ENCODE results near the gene GCLC. TPM values are rescaled to one million over a fixed set of nuclear protein-coding genes. Genes with fewer than 3 reads are reported as not detected.

Gene GCLC
- total and polyA plus RNA-seq, 8 donors: 9.3 to 176 (median 53.9) TPM

DNA sequence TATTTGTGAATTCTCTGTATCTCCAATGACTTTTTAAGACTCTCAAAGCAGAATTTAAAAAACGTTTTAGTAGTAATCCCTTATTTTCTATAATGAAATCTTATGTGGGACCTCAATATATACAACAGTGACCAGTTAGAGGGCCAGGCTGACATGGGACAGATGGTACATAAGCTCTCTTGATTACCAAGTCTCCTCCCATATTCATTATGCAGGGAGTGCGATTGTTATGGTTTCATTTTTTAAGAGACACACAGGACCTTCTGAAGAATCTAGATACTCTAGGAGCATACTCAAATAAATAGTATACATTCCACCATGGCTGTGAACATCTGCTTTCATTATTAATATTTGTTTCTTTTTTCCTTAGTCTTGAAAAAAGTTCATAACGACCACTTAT is 43.5 kb downstream of the GCLC start:
- TF ChIP-seq, protein P1, sequence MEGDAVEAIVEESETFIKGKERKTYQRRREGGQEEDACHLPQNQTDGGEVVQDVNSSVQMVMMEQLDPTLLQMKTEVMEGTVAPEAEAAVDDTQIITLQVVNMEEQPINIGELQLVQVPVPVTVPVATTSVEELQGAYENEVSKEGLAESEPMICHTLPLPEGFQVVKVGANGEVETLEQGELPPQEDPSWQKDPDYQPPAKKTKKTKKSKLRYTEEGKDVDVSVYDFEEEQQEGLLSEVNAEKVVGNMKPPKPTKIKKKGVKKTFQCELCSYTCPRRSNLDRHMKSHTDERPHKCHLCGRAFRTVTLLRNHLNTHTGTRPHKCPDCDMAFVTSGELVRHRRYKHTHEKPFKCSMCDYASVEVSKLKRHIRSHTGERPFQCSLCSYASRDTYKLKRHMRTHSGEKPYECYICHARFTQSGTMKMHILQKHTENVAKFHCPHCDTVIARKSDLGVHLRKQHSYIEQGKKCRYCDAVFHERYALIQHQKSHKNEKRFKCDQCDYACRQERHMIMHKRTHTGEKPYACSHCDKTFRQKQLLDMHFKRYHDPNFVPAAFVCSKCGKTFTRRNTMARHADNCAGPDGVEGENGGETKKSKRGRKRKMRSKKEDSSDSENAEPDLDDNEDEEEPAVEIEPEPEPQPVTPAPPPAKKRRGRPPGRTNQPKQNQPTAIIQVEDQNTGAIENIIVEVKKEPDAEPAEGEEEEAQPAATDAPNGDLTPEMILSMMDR (IDR thresholded peaks at IDR 0.05): no peak
- no peak for TF ChIP-seq POLR2A (IDR thresholded peaks at IDR 0.05)
- TF ChIP-seq POLR2AphosphoS5 (IDR thresholded peaks at IDR 0.05): no peak
- no peak for TF ChIP-seq EP300 (IDR thresholded peaks at IDR 0.05)
- H3K9me3 ChIP-seq: no peaks in the 10 kb centered on the region
- peaks cover 38 to 88% (median 83%) of the 10 kb centered on the region in 4 donors for H3K36me3 ChIP-seq
- H3K4me1 ChIP-seq: peaks cover 0 to 15% (median 10%) of the 10 kb centered on the region in 4 donors
- DNase-seq: peak in 1 of 2 donors; percentile 26
- H3K27ac ChIP-seq: no peak overlapping the region
- no peak overlapping the region for H3K4me3 ChIP-seq
- intact Hi-C loops (cut with DNase I; ENCODE audit: low total_unique reads): loop anchor here (10.0 kb wide), 1 partner anchor 303 kb away; no protein-coding TSS in a partner anchor
- H3K27me3 ChIP-seq: no peaks in the 10 kb centered on the region
- 61 to 66% (median 63%) methylated on average over 3 of the region's 3 CpGs for WGBS, 5 donors

DNA sequence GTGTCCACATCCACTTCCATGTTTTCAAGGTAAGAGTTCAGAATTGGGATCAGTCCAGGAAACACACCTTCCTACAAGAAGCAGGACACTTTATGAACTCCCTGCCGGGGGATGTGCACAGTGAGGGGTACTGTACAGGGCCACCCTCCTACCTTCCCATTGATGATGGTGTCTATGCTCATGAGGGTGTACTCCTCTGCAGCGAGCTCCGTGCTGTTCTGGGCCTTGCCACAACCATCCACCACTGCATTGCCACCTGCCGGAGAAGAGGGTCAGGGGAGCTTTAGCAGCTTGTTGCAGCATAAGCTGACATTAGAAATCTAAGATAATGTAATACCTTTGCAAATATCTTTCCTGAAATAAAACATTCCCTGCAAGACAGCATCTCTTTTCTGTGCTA is 44.8 kb downstream of the GCLC start:
- Histone ChIP-seq H3K27ac (no peak overlapping the region), H3K4me3 (no peak overlapping the region), H3K9me3 (no peaks in the 10 kb centered on the region), H3K4me1 (peaks cover 0 to 27% (median 10%) of the 10 kb centered on the region in 4 donors), H3K36me3 (peaks cover 34 to 74% (median 69%) of the 10 kb centered on the region in 4 donors), H3K27me3 (no peaks in the 10 kb centered on the region)
- WGBS, 5 donors: 88 to 96% (median 93%) methylated on average over 4 of the region's 4 CpGs
- no peak for DNase-seq
- intact Hi-C loops (cut with DNase I; ENCODE audit: low total_unique reads): loop anchor here (10.0 kb wide), 1 partner anchor 305 kb away; no protein-coding TSS in a partner anchor
- no peak for TF ChIP-seq EP300 (IDR thresholded peaks at IDR 0.05)
- TF ChIP-seq POLR2AphosphoS5 (IDR thresholded peaks at IDR 0.05): no peak
- TF ChIP-seq, protein P1 (IDR thresholded peaks at IDR 0.05): no peak
- no peak for TF ChIP-seq POLR2A (IDR thresholded peaks at IDR 0.05)

DNA sequence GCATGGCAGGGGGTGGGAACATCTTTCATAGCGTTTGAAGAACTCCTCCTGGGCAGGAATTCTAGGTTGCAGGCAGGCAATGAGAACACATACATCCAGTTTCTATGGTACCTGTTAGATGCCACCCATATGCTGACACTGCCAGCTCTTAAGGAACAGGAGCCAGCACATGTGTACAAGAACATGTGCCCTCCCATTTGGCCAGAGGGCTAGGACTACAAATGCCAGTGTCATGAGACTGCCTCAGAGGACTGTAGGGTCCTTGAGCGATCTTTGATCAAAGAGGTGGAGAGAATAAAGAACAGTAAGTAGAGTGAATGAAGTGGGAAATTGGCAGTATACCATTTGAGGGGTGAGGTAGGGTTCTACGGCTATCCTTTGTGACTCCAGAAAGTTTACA is 45.8 kb downstream of the GCLC start:
- TF ChIP-seq EP300 (IDR thresholded peaks at IDR 0.05): no peak
- no peak for TF ChIP-seq POLR2A (IDR thresholded peaks at IDR 0.05)
- TF ChIP-seq, protein P1 (IDR thresholded peaks at IDR 0.05): no peak
- H3K36me3 ChIP-seq: peaks cover 25 to 64% (median 59%) of the 10 kb centered on the region in 4 donors
- 94 to 98% (median 95%) methylated on average over 3 of the region's 3 CpGs for WGBS, 5 donors
- H3K9me3 ChIP-seq: no peaks in the 10 kb centered on the region
- H3K27me3 ChIP-seq: no peaks in the 10 kb centered on the region
- H3K4me1 ChIP-seq: peaks cover 0 to 32% (median 11%) of the 10 kb centered on the region in 4 donors
- intact Hi-C loops (cut with DNase I; ENCODE audit: low total_unique reads): loop anchor here (5.0 kb wide), 2 partner anchors 153 to 233 kb away; no protein-coding TSS in a partner anchor
- no peak overlapping the region for H3K27ac ChIP-seq
- no peak for DNase-seq
- no peak overlapping the region for H3K4me3 ChIP-seq

DNA sequence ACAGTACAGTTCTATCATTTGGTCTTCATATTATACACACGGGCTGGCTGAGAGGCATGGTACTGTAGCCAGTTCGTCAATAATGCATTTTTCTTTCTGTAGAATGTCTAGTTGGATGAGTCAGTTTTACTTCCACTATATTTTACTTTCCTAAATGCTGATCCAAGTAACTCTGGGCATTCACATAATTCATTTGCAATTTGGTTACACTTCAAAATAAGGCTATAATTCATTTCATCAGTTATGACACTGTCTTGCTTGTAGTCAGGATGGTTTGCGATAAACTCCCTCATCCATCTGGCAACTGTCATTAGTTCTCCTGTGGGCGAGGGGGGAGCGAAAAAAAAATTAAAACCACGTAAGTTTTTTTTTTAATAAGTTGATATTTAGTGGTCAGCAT is 46.3 kb downstream of the GCLC start:
- no peaks in the 10 kb centered on the region for H3K27me3 ChIP-seq
- H3K4me1 ChIP-seq: peaks cover 0 to 36% (median 14%) of the 10 kb centered on the region in 4 donors
- intact Hi-C loops (cut with DNase I; ENCODE audit: low total_unique reads): loop anchor here (5.0 kb wide), 2 partner anchors 154 to 234 kb away; no protein-coding TSS in a partner anchor
- no peak overlapping the region for H3K27ac ChIP-seq
- TF ChIP-seq POLR2AphosphoS5 (IDR thresholded peaks at IDR 0.05) (no peak), EP300 (IDR thresholded peaks at IDR 0.05) (no peak), POLR2A (IDR thresholded peaks at IDR 0.05) (no peak)
- TF ChIP-seq, protein P1 (IDR thresholded peaks at IDR 0.05): no peak
- no peaks in the 10 kb centered on the region for H3K9me3 ChIP-seq
- peaks cover 25 to 60% (median 55%) of the 10 kb centered on the region in 4 donors for H3K36me3 ChIP-seq
- H3K4me3 ChIP-seq: no peak overlapping the region
- DNase-seq: no peak
- WGBS, 5 donors: 75 to 83% (median 77%) methylated on average over 6 of the region's 6 CpGs

Data from stomach (tissue), 9 donors.